Upper lobe of left lung (tissue), 6 donors: ENCODE measurements around the gene EXOC6B. TPM values are rescaled to one million over a fixed set of nuclear protein-coding genes. Genes with fewer than 3 reads are reported as not detected.
A peak's percentile ranks its signal among the peaks of the same experiment; 100 is the strongest.

Experiments
- ATAC-seq, 2 donors: fragments of 200-7000 bp; cut with Tn5 transposase; one replicate each; pipeline ENCODE4 v1.9.1; 2022; ENCODE audit warnings: mild to moderate bottlenecking in 2 of 2, moderate library complexity in 2 of 2; ENCODE audit not compliant: low FRiP score in 2 of 2
- DNase-seq, 2 donors: peaks; one replicate each; pipeline ENCODE4 v3.0.0-alpha.2; 2019 to 2020
- H3K27ac ChIP-seq, 4 donors: fragments of 200-600 bp; sonication (generic); one replicate each; pipeline ENCODE4 v1.5.1; 2016 to 2019
- H3K27me3 ChIP-seq, 4 donors: fragments of 200-600 bp; sonication (generic); one replicate each; pipeline ENCODE4 v1.5.1; 2017 to 2019
- H3K36me3 ChIP-seq, 4 donors: fragments of 200-600 bp; sonication (generic); one replicate each; pipeline ENCODE4 v1.5.1; 2016 to 2019
- H3K4me1 ChIP-seq, 4 donors: fragments of 200-600 bp; sonication (generic); one replicate each; pipeline ENCODE4 v1.5.1; 2018 to 2019
- H3K4me3 ChIP-seq, 4 donors: fragments of 200-600 bp; sonication (generic); one replicate each; pipeline ENCODE4 v1.5.1; 2017 to 2019; ENCODE audit warnings: mild to moderate bottlenecking in 2 of 4, moderate library complexity in 1 of 4
- H3K9me3 ChIP-seq, 4 donors: fragments of 200-600 bp; sonication (generic); one replicate each; pipeline ENCODE4 v1.5.1; 2018 to 2019
- CTCF ChIP-seq, 6 experiments: fragments of 450-650 bp in 4 of 6; fragments of 200-600 bp in 2 of 6; sonication (generic) in 2 of 6; IDR thresholded peaks; one replicate each; pipeline ENCODE4 v1.5.1; 2016 to 2019; ENCODE audit warnings: antibody characterized with exemption in 6 of 6
- EP300 ChIP-seq, 4 donors: sonication (generic); formaldehyde crosslinking; IDR thresholded peaks; one replicate each; pipeline ENCODE4 v1.5.1; 2017; ENCODE audit warnings: antibody characterized with exemption in 4 of 4, control low read depth in 2 of 4
- POLR2A ChIP-seq, 4 donors: fragments of 450-650 bp; IDR thresholded peaks; one replicate each; pipeline ENCODE4 v1.5.1; 2016 to 2017; ENCODE audit warnings: antibody characterized with exemption in 4 of 4, mild to moderate bottlenecking in 2 of 4
- POLR2AphosphoS5 ChIP-seq, 2 donors: sonication (generic); formaldehyde crosslinking; IDR thresholded peaks; one replicate each; pipeline ENCODE4 v1.5.1; 2017; ENCODE audit warnings: antibody characterized with exemption in 2 of 2
- WGBS, 2 donors: methylation state at CpG; one replicate each; pipeline ENCODE4 v1.1.5; 2017 to 2018; 5-methylcytosine and 5-hydroxymethylcytosine counted together
- total RNA-seq, 6 donors: library from RNA; depleted of rRNA in 4 of 6; stranded (reverse); fragments of >200 nt in 4 of 6; gene quantifications; one replicate each; pipeline versions ENCODE4 v1.1.0 to v1.2.1, GENCODE V29; 2016 to 2021
- donor health status: DM: no; HTN: no; CAD: no; lungs with moderate emphysema.
- donor health status: DM: no; HTN: yes; CAD: no; lungs with severe emphysema.

EXOC6B gene
- total RNA-seq, 6 donors from 2014 or later = 11.0 to 56.6 (median 24.0) TPM

- peaks cover 10 to 12% (median 11%) of the 10 kb centered on the region in 4 donors for H3K4me1 ChIP-seq
- H3K36me3 ChIP-seq = no peaks in the 10 kb centered on the region
- H3K27ac ChIP-seq = no peak overlapping the region
- DNase-seq = no peak
- H3K27me3 ChIP-seq = no peaks in the 10 kb centered on the region
- 51 to 52% methylated on average over 9 of the region's 9 CpGs for WGBS, 2 donors
- ATAC-seq = peak in 1 of 2 donors; percentile 36
- TF ChIP-seq CTCF (IDR thresholded peaks at IDR 0.05) = no peak
- TF ChIP-seq POLR2AphosphoS5 (IDR thresholded peaks at IDR 0.05) = no peak
- no peak for TF ChIP-seq EP300 (IDR thresholded peaks at IDR 0.05)
- no peak for TF ChIP-seq POLR2A (IDR thresholded peaks at IDR 0.05)
- no peak overlapping the region for H3K4me3 ChIP-seq
- no peaks in the 10 kb centered on the region for H3K9me3 ChIP-seq
Observed at GRCh38 chr2:72694715-72695496, 130.9 kb downstream of the EXOC6B start.

DNA sequence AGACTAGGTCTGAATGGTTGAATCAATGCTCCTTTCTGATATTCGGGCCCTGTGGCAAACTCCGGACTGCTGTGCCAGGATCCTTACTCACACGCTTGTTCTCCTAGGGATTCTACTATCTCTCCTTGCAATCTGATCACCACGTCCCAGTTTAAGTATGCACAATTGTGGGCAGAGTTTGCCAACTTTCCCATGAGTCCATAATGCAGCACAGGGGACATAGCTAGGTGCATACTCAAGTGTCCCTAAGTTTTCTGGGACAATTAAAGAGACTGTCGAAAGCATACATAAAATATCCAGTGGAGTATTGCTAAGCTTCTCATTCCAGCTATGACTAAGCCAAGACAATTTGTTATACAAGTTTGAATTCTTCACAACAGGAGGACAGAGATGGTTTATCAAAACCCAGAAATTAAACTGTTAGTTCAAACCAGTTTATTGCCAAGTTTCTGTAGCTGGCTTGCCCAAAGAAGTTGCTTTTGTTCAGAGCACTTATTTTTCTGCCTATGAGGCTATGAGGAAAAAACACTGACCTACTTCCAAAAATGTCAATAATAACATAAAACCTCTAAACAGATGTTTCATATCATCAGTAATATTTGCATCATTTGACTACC lies 136.1 kb downstream of the EXOC6B start:
- no peak for TF ChIP-seq POLR2AphosphoS5 (IDR thresholded peaks at IDR 0.05)
- TF ChIP-seq POLR2A (IDR thresholded peaks at IDR 0.05) = no peak
- no peak for TF ChIP-seq CTCF (IDR thresholded peaks at IDR 0.05)
- TF ChIP-seq EP300 (IDR thresholded peaks at IDR 0.05) = no peak
- Histone ChIP-seq H3K4me3 (no peak overlapping the region), H3K27me3 (no peaks in the 10 kb centered on the region), H3K27ac (no peak overlapping the region), H3K4me1 (peaks cover 2 to 7% (median 3%) of the 10 kb centered on the region in 4 donors), H3K9me3 (no peaks in the 10 kb centered on the region), H3K36me3 (no peaks in the 10 kb centered on the region)
- 77 to 85% methylated on average over 5 of the region's 5 CpGs for WGBS, 2 donors
- no peak for ATAC-seq
- no peak for DNase-seq

DNA sequence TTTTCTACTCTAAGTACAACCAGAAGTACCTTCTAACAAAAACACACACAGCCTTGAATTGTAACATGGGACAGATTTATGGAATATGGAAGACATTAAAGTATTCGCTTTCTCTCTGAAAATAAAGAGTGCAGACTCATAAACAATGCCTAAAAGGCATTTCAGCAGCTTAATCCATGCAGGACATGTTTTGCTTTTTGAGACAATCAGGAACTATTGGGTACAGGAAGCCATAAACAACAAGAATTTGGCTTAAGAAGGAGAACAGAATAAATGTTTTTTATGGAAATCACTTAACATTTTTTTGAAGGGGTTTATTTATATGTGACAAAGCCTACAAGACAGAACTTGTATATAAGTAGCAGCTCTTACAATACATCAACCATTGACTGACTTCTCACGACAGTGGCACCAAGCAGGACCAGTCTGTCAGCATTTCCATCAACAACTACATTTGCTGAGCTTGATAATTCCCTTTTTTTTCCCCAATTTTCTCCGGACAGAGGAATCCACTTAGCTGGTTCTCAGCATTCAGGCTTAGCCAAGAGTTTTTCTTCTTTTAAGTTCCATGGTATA lies 140.1 kb downstream of the EXOC6B start:
- TF ChIP-seq EP300 (IDR thresholded peaks at IDR 0.05) (no peak), POLR2A (IDR thresholded peaks at IDR 0.05) (no peak), CTCF (IDR thresholded peaks at IDR 0.05) (no peak), POLR2AphosphoS5 (IDR thresholded peaks at IDR 0.05) (no peak)
- WGBS, 2 donors = 83 to 85% methylated on average over 3 of the region's 3 CpGs
- Histone ChIP-seq H3K4me3 (no peak overlapping the region), H3K36me3 (no peaks in the 10 kb centered on the region), H3K9me3 (no peaks in the 10 kb centered on the region), H3K27me3 (no peaks in the 10 kb centered on the region), H3K4me1 (no peaks in the 10 kb centered on the region), H3K27ac (no peak overlapping the region)
- ATAC-seq (no peak), DNase-seq (no peak)

DNA sequence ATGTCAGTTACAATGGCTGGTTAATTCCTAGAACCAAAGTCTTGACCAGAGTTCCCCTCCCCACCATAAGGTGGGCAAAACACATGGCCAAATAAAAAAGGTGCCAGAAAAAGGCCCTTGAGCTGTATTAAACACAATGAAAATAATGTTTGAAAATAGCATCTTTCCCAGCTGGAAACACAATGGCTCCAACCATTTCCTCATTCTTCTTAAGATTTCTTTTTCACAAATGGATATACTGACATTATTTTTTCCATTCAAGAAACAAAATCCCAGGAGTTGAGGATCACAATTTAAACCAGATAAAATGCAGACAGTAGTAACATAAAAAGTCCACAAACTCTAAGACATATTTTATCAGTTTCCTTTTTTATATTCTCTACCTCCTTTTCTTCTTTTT lies 143.8 kb downstream of the EXOC6B start:
- ATAC-seq (no peak), DNase-seq (no peak)
- Histone ChIP-seq H3K4me3 (no peak overlapping the region), H3K27ac (no peak overlapping the region), H3K27me3 (no peaks in the 10 kb centered on the region), H3K4me1 (peaks cover 0 to 5% (median 1%) of the 10 kb centered on the region in 4 donors), H3K9me3 (no peaks in the 10 kb centered on the region), H3K36me3 (no peaks in the 10 kb centered on the region)
- no peak for TF ChIP-seq CTCF (IDR thresholded peaks at IDR 0.05)
- TF ChIP-seq EP300 (IDR thresholded peaks at IDR 0.05) = no peak
- TF ChIP-seq POLR2AphosphoS5 (IDR thresholded peaks at IDR 0.05) = no peak
- no peak for TF ChIP-seq POLR2A (IDR thresholded peaks at IDR 0.05)
